Chondrocyte (in vitro differentiated cells): Measurements from ENCODE around the gene SLC46A3. TPM values are rescaled to one million over a fixed set of nuclear protein-coding genes. Genes with fewer than 3 reads are reported as not detected.
"Not testable (repeated sequence)": the region's sequence is repeated elsewhere in the genome, so short reads cannot be mapped to it uniquely, and the experiment has no call there.

Experiments
- DNase-seq: peaks from one replicate; pipeline ENCODE4 v3.0.0; 2021; ENCODE audit warnings: mixed read lengths, low spot score
- H3K27ac Mint-ChIP-seq: one replicate; pipeline ENCODE4 v1.8.0; 2021; ENCODE audit warnings: mild to moderate bottlenecking, moderate library complexity, mixed read lengths; ENCODE audit not compliant: unreplicated experiment
- H3K27me3 Mint-ChIP-seq: 2 replicates; pipeline ENCODE4 v1.8.0; 2021; ENCODE audit warnings: low read depth, mixed read lengths
- H3K36me3 Mint-ChIP-seq: 2 replicates; pipeline ENCODE4 v1.8.0; 2021; ENCODE audit warnings: low read depth, mixed read lengths
- H3K4me1 Mint-ChIP-seq: 2 replicates; pipeline ENCODE4 v1.8.0; 2021; ENCODE audit warnings: low read depth, mild to moderate bottlenecking, mixed read lengths
- H3K4me3 Mint-ChIP-seq: one replicate; pipeline ENCODE4 v1.8.0; 2021; ENCODE audit warnings: mild to moderate bottlenecking, moderate library complexity, mixed read lengths; ENCODE audit not compliant: unreplicated experiment
- H3K9me3 Mint-ChIP-seq: 2 replicates; pipeline ENCODE4 v1.8.0; 2021; ENCODE audit warnings: low read depth, mixed read lengths
- CTCF ChIP-seq: fragments of 200-600 bp; sonication (generic); IDR thresholded peaks from 2 replicates; pipeline ENCODE4 v1.5.0; 2021; ENCODE audit warnings: antibody characterized with exemption, mild to moderate bottlenecking, moderate library complexity
- total RNA-seq: library from RNA; stranded (reverse); gene quantifications from 3 replicates; pipeline ENCODE4 v1.2.1, GENCODE V29; 2021

SLC46A3 gene
- total RNA-seq, 1 donor from 2014 or later, result 14.0 TPM

- Mint-ChIP-seq H3K27me3 (no peaks in the 10 kb centered on the region), H3K4me1 (peaks cover 31% of the 10 kb centered on the region), H3K9me3 (no peaks in the 10 kb centered on the region), H3K4me3 (no peak overlapping the region), H3K27ac (peak overlapping the region; percentile 69), H3K36me3 (no peaks in the 10 kb centered on the region)
- TF ChIP-seq CTCF, result no peak
- no peak for DNase-seq
These were observed 24.8 kb upstream of the SLC46A3 start for GRCh38 chr13:28743499-28744083.

- no peaks in the 10 kb centered on the region for H3K9me3 Mint-ChIP-seq
- H3K36me3 Mint-ChIP-seq, result no peaks in the 10 kb centered on the region
- no peaks in the 10 kb centered on the region for H3K27me3 Mint-ChIP-seq
- H3K27ac Mint-ChIP-seq, result no peak overlapping the region
- peaks cover 31% of the 10 kb centered on the region for H3K4me1 Mint-ChIP-seq
- no peak overlapping the region for H3K4me3 Mint-ChIP-seq
- no peak for TF ChIP-seq CTCF
- no peak for DNase-seq
These were observed 24.2 kb upstream of the SLC46A3 start for GRCh38 chr13:28743020-28743419.

- H3K27me3 Mint-ChIP-seq, DNase-seq, H3K36me3 Mint-ChIP-seq, H3K4me3 Mint-ChIP-seq, H3K27ac Mint-ChIP-seq, H3K9me3 Mint-ChIP-seq: not testable (repeated sequence)
- H3K4me1 Mint-ChIP-seq, result peaks cover 31% of the 10 kb centered on the region
These were observed 23.7 kb upstream of the SLC46A3 start for GRCh38 chr13:28742445-28742844.

GRCh38 chr13:28741084-28741491, 22.3 kb upstream of the SLC46A3 start:
- DNase-seq, result no peak

GRCh38 chr13:28739376-28739775, 20.6 kb upstream of the SLC46A3 start:
- Mint-ChIP-seq H3K27ac (no peak overlapping the region), H3K4me3 (no peak overlapping the region), H3K36me3 (no peaks in the 10 kb centered on the region), H3K27me3 (no peaks in the 10 kb centered on the region), H3K9me3 (no peaks in the 10 kb centered on the region), H3K4me1 (peaks cover 21% of the 10 kb centered on the region)
- DNase-seq, result no peak
- no peak for TF ChIP-seq CTCF

More at GRCh38 chr13:28741084-28741491, 22.3 kb upstream of the SLC46A3 start:
- no peak overlapping the region for H3K4me3 Mint-ChIP-seq
- no peaks in the 10 kb centered on the region for H3K27me3 Mint-ChIP-seq
- TF ChIP-seq CTCF, result no peak
- H3K27ac Mint-ChIP-seq, result no peak overlapping the region
- no peaks in the 10 kb centered on the region for H3K36me3 Mint-ChIP-seq
- H3K9me3 Mint-ChIP-seq, result no peaks in the 10 kb centered on the region
- peaks cover 26% of the 10 kb centered on the region for H3K4me1 Mint-ChIP-seq

- peaks cover 12% of the 10 kb centered on the region for H3K4me1 Mint-ChIP-seq
- H3K36me3 Mint-ChIP-seq, result no peaks in the 10 kb centered on the region
- H3K27ac Mint-ChIP-seq, result no peak overlapping the region
- TF ChIP-seq CTCF, result no peak
- no peaks in the 10 kb centered on the region for H3K27me3 Mint-ChIP-seq
- H3K9me3 Mint-ChIP-seq, result no peaks in the 10 kb centered on the region
- no peak overlapping the region for H3K4me3 Mint-ChIP-seq
- no peak for DNase-seq
These were observed 16.8 kb upstream of the SLC46A3 start for GRCh38 chr13:28735481-28736029.
